Measurements from ENCODE around the gene GSE1. TPM values are rescaled to one million over a fixed set of nuclear protein-coding genes. Genes with fewer than 3 reads are reported as not detected.
A peak's percentile ranks its signal among the peaks of the same experiment; 100 is the strongest.

GSE1 gene
- total and polyA plus RNA-seq, 9 of the 15 experiments (the other 6 are each of a cell fraction or from before 2014, with no cell fraction given) = 12.2 to 244 (median 57.9) TPM

DNA sequence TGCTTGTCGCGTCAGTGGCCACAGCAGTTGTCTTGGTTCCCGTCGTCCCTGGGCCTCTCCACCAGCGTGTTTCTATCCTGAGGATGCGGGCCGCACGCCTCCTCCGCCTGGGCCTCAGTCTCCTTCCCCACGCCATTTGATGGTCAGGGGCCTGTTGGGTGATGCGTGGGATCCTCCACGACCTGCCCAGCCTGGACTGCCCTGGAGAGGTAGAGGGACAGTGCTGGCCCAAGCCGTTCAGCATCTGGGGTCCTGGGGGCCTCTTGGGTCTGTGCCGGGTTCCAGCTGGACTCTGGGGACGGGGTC lies 20.3 kb downstream of the GSE1 start:
- intact Hi-C loops (cut with micrococcal nuclease) = no loop called here
- 94% methylated on average over 15 of the region's 15 CpGs for WGBS (ENCODE audit: insufficient coverage, low coverage, missing lambda C conversion rate)
- ATAC-seq (no peak), DNase-seq (ENCODE audit: extremely low read depth in 1 of 4, low spot score in 3 of 4) (no peak), FAIRE-seq (no peak)
- H3K4me2 ChIP-seq (ENCODE audit: insufficient read depth, low read length) = no peak overlapping the region
- ChIA-PET CTCF (ENCODE audit: low intra/inter-chr PET ratio) (no interaction called here), POLR2A (interaction anchor here (1.0 kb wide), 1 partner anchor 10 kb away, joined by 3 read pairs; no protein-coding TSS in a partner anchor)
- peaks cover 100% of the 10 kb centered on the region for H3K79me2 ChIP-seq (ENCODE audit: control insufficient read depth, insufficient read depth, low read length)
- no peaks in the 10 kb centered on the region for H3K27me3 ChIP-seq (ENCODE audit: control insufficient read depth in 2 of 2, insufficient read depth in 2 of 2, low read length in 2 of 2)
- H3K36me3 ChIP-seq (ENCODE audit: control insufficient read depth, insufficient read depth, low read length) = peaks cover 98% of the 10 kb centered on the region; the same call in 2 of the 3 replicates
- H3K9me1 ChIP-seq (ENCODE audit: control insufficient read depth, insufficient read depth, low read length) = peaks cover 16% of the 10 kb centered on the region
- no peak overlapping the region for H3K4me3 ChIP-seq
- no peak overlapping the region for H2AFZ ChIP-seq (ENCODE audit: low read depth, low read length)
- H3K4me1 ChIP-seq (replicated peaks in 1 of 2; ENCODE audit: control insufficient read depth in 2 of 2, insufficient read depth in 2 of 2, low read length in 2 of 2) = peaks cover 4 to 79% of the 10 kb centered on the region in 2 experiments; a peak in 2 of 5 replicates
- H4K20me1 ChIP-seq (replicated peaks; ENCODE audit: control insufficient read depth, insufficient read depth, low read length) = peaks cover 92% of the 10 kb centered on the region
- H3K9me3 ChIP-seq (replicated peaks; ENCODE audit: control insufficient read depth, insufficient read depth, low read depth, low read length) = peaks cover 5% of the 10 kb centered on the region; the same call in 1 of the 2 replicates
- TF ChIP-seq RBFOX2 (IDR thresholded peaks at IDR 0.05; ENCODE audit: low read depth, low read length) (0 out of 2 replicates have a peak, but pooled peaks have one; percentile 25), POLR2G (IDR thresholded peaks at IDR 0.05; ENCODE audit: low read depth, low read length) (peak; percentile 50), POLR2A (conservative IDR thresholded peaks at IDR 0.05) (no peak)
- no TSS peak for BruUV-seq (replicated peaks)
- H3K9ac ChIP-seq (ENCODE audit: insufficient read depth in 1 of 2, low read depth in 2 of 2, low read length in 2 of 2) = no peak overlapping the region; a peak in 1 of 4 replicates
- no peak overlapping the region for H3K27ac ChIP-seq (ENCODE audit: extremely low read depth, low read depth, low read length)
- in situ Hi-C loops (cut with MboI) = no loop called here

- 93% methylated on average over 21 of the region's 35 CpGs for WGBS (ENCODE audit: insufficient coverage, low coverage, missing lambda C conversion rate)
- peaks cover 92% of the 10 kb centered on the region for H4K20me1 ChIP-seq (replicated peaks; ENCODE audit: control insufficient read depth, insufficient read depth, low read length)
- POLR2A ChIA-PET = interaction anchor here (0.7 to 1.0 kb wide), 2 partner anchors 11 to 17 kb away, joined by 3 read pairs; no protein-coding TSS in a partner anchor
Measured at GRCh38 chr16:85633888-85634287, 20.8 kb downstream of the GSE1 start.

More at GRCh38 chr16:85633888-85634287, 20.8 kb downstream of the GSE1 start:
- H3K27ac ChIP-seq (ENCODE audit: extremely low read depth, low read depth, low read length) = no peak overlapping the region
- intact Hi-C loops (cut with micrococcal nuclease) (no loop called here), in situ Hi-C loops (cut with MboI) (no loop called here)
- no peak overlapping the region for H2AFZ ChIP-seq (ENCODE audit: low read depth, low read length)
- peaks cover 16% of the 10 kb centered on the region for H3K9me1 ChIP-seq (ENCODE audit: control insufficient read depth, insufficient read depth, low read length)
- H3K4me3 ChIP-seq = no peak overlapping the region
- peaks cover 5% of the 10 kb centered on the region; the same call in 1 of the 2 replicates for H3K9me3 ChIP-seq (replicated peaks; ENCODE audit: control insufficient read depth, insufficient read depth, low read depth, low read length)
- peak; percentile 40; the same call in 1 of the 2 replicates for TF ChIP-seq POLR2G (IDR thresholded peaks at IDR 0.05; ENCODE audit: low read depth, low read length)
- TF ChIP-seq, protein P1, sequence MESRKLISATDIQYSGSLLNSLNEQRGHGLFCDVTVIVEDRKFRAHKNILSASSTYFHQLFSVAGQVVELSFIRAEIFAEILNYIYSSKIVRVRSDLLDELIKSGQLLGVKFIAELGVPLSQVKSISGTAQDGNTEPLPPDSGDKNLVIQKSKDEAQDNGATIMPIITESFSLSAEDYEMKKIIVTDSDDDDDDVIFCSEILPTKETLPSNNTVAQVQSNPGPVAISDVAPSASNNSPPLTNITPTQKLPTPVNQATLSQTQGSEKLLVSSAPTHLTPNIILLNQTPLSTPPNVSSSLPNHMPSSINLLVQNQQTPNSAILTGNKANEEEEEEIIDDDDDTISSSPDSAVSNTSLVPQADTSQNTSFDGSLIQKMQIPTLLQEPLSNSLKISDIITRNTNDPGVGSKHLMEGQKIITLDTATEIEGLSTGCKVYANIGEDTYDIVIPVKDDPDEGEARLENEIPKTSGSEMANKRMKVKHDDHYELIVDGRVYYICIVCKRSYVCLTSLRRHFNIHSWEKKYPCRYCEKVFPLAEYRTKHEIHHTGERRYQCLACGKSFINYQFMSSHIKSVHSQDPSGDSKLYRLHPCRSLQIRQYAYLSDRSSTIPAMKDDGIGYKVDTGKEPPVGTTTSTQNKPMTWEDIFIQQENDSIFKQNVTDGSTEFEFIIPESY (CRISPR knock-in tag; IDR thresholded peaks at IDR 0.05) = peak; percentile 95
- no peak for TF ChIP-seq GABPB2 (CRISPR knock-in tag; conservative IDR thresholded peaks at IDR 0.05)
- peak; percentile 78 for TF ChIP-seq RBM22 (IDR thresholded peaks at IDR 0.05; ENCODE audit: low read depth, low read length, poor library complexity, severe bottlenecking)
- BruUV-seq (replicated peaks) = no TSS peak
- ATAC-seq (no peak), DNase-seq (ENCODE audit: extremely low read depth in 1 of 4, low spot score in 3 of 4) (no peak), FAIRE-seq (no peak)
- CTCF ChIA-PET (ENCODE audit: low intra/inter-chr PET ratio) = no interaction called here
- H3K27me3 ChIP-seq (ENCODE audit: control insufficient read depth in 2 of 2, insufficient read depth in 2 of 2, low read length in 2 of 2) = no peaks in the 10 kb centered on the region
- no peak overlapping the region; a peak in 1 of 4 replicates for H3K9ac ChIP-seq (ENCODE audit: insufficient read depth in 1 of 2, low read depth in 2 of 2, low read length in 2 of 2)
- peaks cover 0 to 80% of the 10 kb centered on the region in 2 experiments; a peak in 2 of 5 replicates for H3K4me1 ChIP-seq (replicated peaks in 1 of 2; ENCODE audit: control insufficient read depth in 2 of 2, insufficient read depth in 2 of 2, low read length in 2 of 2)
- H3K79me2 ChIP-seq (ENCODE audit: control insufficient read depth, insufficient read depth, low read length) = peaks cover 99% of the 10 kb centered on the region
- peaks cover 97% of the 10 kb centered on the region; the same call in 2 of the 3 replicates for H3K36me3 ChIP-seq (ENCODE audit: control insufficient read depth, insufficient read depth, low read length)
- H3K4me2 ChIP-seq (ENCODE audit: insufficient read depth, low read length) = no peak overlapping the region
